Cardiac muscle cell (in vitro differentiated cells and primary cell): ENCODE data around the gene XCR1. TPM values are rescaled to one million over a fixed set of nuclear protein-coding genes. Genes with fewer than 3 reads are reported as not detected.

Experiments
- DNase-seq, 2 donors: peaks; one replicate each; pipeline versions ENCODE4 v3.0.0 to v3.0.0-alpha.2; 2010 to 2017; ENCODE audit warnings: low read depth in 1 of 2, low spot score in 1 of 2
- H3K27ac ChIP-seq: fragments of 200-600 bp; sonication (generic); 2 replicates; pipeline ENCODE4 v1.5.1; 2016
- H3K27me3 ChIP-seq: fragments of 200-600 bp; sonication (generic); 2 replicates; pipeline ENCODE4 v1.6.0; 2016; ENCODE audit warnings: control low read depth
- H3K36me3 ChIP-seq: fragments of 200-600 bp; sonication (generic); 2 replicates; pipeline ENCODE4 v1.5.1; 2016; ENCODE audit warnings: control low read depth
- H3K4me1 ChIP-seq: fragments of 200-600 bp; sonication (generic); 2 replicates; pipeline ENCODE4 v1.8.1; 2017; ENCODE audit warnings: low read depth, mild to moderate bottlenecking, mixed run types
- H3K4me3 ChIP-seq: fragments of 200-600 bp; sonication (generic); 2 replicates; pipeline ENCODE4 v1.5.1; 2016; ENCODE audit warnings: mild to moderate bottlenecking
- H3K9me3 ChIP-seq: fragments of 200-600 bp; sonication (generic); 2 replicates; pipeline ENCODE4 v1.5.1; 2017; ENCODE audit warnings: low read depth, mild to moderate bottlenecking, control low read depth
- CTCF ChIP-seq: IDR thresholded peaks from 2 replicates; pipeline ENCODE4 v1.5.1; 2012; ENCODE audit warnings: low read depth, mild to moderate bottlenecking, low read length
- polyA plus RNA-seq: library from polyadenylated mRNA; unstranded; fragments of >200 nt; fragmentation: Nextera tagmentation; extraction: Ambion mirVana; gene quantifications from 2 replicates; pipeline ENCODE4 v1.2.1, GENCODE V29; 2016
- total RNA-seq: library from RNA; depleted of rRNA; stranded (reverse); fragments of >200 nt; gene quantifications from 2 replicates; pipeline ENCODE4 v1.2.3, GENCODE V29; 2016

Gene XCR1
- total and polyA plus RNA-seq, 2 experiments from 2014 or later: not detected

GRCh38 chr3:45979378-45979777 lies 47.9 kb downstream of the XCR1 start:
- Histone ChIP-seq H3K9me3 (no peaks in the 10 kb centered on the region), H3K4me3 (no peak overlapping the region), H3K36me3 (peaks cover 40% of the 10 kb centered on the region), H3K27ac (no peak overlapping the region), H3K4me1 (peaks cover 38% of the 10 kb centered on the region), H3K27me3 (no peaks in the 10 kb centered on the region)
- TF ChIP-seq CTCF: no peak
- no peak for DNase-seq

GRCh38 chr3:45978006-45978761 lies 49.1 kb downstream of the XCR1 start:
- H3K4me3 ChIP-seq: no peak overlapping the region
- no peak for DNase-seq
- peaks cover 40% of the 10 kb centered on the region for H3K36me3 ChIP-seq
- H3K4me1 ChIP-seq: peaks cover 26% of the 10 kb centered on the region
- H3K27ac ChIP-seq: no peak overlapping the region
- no peaks in the 10 kb centered on the region for H3K9me3 ChIP-seq
- no peak for TF ChIP-seq CTCF
- H3K27me3 ChIP-seq: no peaks in the 10 kb centered on the region

GRCh38 chr3:45976191-45977091 lies 50.8 kb downstream of the XCR1 start:
- Histone ChIP-seq H3K4me3 (no peak overlapping the region), H3K4me1 (peaks cover 8% of the 10 kb centered on the region), H3K36me3 (peaks cover 43% of the 10 kb centered on the region), H3K27me3 (no peaks in the 10 kb centered on the region), H3K27ac (no peak overlapping the region), H3K9me3 (no peaks in the 10 kb centered on the region)
- no peak for TF ChIP-seq CTCF
- no peak for DNase-seq

- H3K36me3 ChIP-seq: peaks cover 38% of the 10 kb centered on the region
Measured at GRCh38 chr3:45975686-45976085, 51.6 kb downstream of the XCR1 start.

GRCh38 chr3:45974686-45975085 lies 52.6 kb downstream of the XCR1 start:
- H3K27me3 ChIP-seq: no peaks in the 10 kb centered on the region
- TF ChIP-seq CTCF: no peak
- H3K4me1 ChIP-seq: no peaks in the 10 kb centered on the region
- peaks cover 41% of the 10 kb centered on the region for H3K36me3 ChIP-seq
- no peak overlapping the region for H3K27ac ChIP-seq
- no peaks in the 10 kb centered on the region for H3K9me3 ChIP-seq
- H3K4me3 ChIP-seq: no peak overlapping the region
- no peak for DNase-seq

More at GRCh38 chr3:45975686-45976085, 51.6 kb downstream of the XCR1 start:
- no peak for DNase-seq
- Histone ChIP-seq H3K27ac (no peak overlapping the region), H3K4me1 (peaks cover under 1% of the 10 kb centered on the region), H3K9me3 (no peaks in the 10 kb centered on the region), H3K27me3 (no peaks in the 10 kb centered on the region), H3K4me3 (no peak overlapping the region)
- no peak for TF ChIP-seq CTCF
